ENCODE data around the gene OR2T29.
"Not testable (repeated sequence)": the region's sequence is repeated elsewhere in the genome, so short reads cannot be mapped to it uniquely, and the experiment has no call there.

OR2T29 gene

DNA sequence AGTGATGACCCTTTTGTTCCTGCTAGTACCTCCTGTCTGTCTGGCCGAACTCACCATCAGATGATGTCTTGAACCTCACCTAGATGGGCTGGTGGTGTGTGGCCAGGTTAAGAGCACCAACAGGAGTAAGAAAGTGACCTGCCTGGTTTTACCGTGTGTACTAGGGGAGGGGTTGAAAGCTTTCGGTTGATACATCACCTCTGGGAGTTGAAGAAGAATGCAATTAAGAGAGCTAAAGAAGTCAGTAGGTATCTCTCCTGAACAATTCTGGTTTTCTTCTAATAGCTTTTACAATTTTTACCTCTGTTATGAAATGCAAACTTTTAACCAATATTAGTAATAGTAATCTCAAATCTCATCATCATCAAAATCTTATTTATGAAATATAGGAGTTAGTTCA, at the start of gene OR2T29:
TSS of gene OR2T29 (minus strand) at position 101 of the 400 bp plus-strand sequence. CDS start 3,281 bp downstream, outside the sequence.
- not testable (repeated sequence) for DNase-seq

DNA sequence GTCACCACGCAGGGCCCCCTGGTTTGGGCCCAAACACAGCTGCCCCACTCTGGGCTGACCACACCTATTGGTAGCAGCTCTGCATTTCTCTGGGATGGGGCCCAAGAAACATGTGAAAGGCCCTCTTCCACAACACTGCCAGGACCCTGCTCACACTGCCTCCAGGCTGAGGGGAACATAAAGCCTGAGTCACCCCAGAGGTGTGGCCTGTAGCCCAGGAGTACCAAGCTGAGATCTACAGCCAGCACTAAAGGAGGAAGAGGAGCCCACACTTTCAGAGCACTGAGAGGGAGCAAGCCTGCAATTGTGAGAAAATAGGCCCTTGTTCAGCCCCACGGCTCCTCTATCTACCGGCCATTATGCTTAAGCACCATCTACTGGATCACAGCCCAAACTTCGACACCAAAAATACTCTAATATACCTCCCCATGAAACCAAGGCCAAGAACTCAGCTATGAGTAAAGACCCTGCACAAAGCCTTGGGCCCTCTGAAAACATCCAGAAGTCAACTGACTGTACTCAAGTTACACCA, 49.4 kb upstream of the OR2T29 start:
- no peak for DNase-seq

- no peak for DNase-seq
Observed at GRCh38 chr1:248610301-248610700, 47.7 kb upstream of the OR2T29 start.

DNA sequence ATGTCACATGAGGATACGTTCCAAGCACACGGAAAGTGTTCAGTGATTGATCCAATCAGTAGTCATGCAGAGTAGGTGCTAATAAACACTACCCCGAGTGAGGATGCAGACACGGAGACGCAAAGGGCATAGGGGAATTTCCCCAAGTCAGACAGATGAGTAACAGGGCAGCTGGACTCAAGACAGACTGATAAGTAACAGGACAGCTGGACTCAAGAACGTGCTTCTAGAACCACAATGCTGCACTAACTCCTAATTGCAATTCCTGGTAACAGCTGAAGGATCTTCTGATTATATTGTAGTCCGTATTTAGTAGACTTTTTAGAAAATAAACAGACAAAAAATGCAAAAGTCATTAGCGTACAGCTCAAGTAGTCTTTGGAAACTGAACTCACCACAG, 36.8 kb upstream of the OR2T29 start:
- no peak for DNase-seq

DNA sequence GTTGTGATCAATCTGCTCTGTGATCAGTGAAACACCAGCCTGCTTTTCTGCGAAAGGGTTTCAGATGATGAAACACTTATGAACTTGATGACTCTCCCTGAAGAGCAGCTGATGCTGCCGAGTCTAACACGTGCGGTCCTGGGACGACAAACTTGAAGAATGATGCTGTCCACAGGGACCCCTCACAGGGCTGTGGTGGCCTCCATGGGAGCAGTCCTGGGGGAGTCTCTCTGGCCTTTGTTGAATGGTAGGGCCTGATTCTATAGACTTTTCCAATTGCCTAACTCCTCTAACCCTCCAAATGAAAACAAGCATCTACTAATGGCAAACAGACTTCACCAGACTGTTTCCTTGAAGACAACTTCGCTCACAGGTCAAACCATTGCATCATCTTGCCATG, 35.0 kb upstream of the OR2T29 start, which contains the start of gene OR2T10:
TSS of gene OR2T10 (minus strand) at position 112 of the 400 bp plus-strand sequence. CDS start 3,932 bp downstream, outside the sequence.
- DNase-seq: no peak

GRCh38 chr1:248596615-248597014, 34.0 kb upstream of the OR2T29 start:
- DNase-seq: no peak

- no peak for DNase-seq
Observed at GRCh38 chr1:248593226-248593625, 30.7 kb upstream of the OR2T29 start.

DNA sequence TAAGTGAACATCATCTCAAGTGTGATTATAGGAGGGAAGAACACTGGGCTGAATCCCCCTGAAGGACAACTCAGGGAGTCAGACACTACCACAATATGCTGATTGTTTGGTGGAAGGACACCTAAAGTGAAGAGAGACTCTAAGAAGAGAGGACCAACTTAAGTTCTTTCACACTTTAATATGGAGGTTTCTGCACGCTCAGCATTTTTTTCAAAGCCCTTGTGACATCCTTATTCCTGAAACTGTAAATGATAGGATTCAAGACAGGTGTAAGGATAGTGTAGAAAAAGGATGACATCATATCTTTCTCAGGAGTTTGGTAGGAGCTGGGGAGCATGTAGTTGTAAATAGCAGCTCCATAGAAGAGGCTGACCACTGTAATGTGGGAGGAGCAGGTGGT, 30.1 kb upstream of the OR2T29 start:
- no peak for DNase-seq

DNA sequence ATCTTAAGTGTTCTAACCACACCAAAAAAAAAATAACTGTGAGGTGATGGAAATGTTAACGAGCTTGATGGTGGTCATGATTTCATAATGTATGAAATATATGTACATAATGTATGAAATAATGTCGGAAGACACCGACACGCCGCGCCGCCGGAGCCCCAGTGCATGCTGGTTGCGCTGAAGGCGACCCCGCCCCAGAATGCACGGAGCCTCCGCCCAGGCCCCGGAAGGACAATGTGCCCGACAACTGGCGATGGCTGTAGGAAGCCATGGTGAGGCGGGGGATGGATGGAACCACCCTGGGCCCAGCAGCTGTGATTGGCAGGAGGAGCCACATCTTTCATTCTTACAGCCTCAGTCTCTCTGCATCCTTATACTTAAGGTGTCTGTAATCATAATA, 27.5 kb upstream of the OR2T29 start:
- DNase-seq: no peak

GRCh38 chr1:248589334-248589733, 26.8 kb upstream of the OR2T29 start:
- DNase-seq: no peak

DNA sequence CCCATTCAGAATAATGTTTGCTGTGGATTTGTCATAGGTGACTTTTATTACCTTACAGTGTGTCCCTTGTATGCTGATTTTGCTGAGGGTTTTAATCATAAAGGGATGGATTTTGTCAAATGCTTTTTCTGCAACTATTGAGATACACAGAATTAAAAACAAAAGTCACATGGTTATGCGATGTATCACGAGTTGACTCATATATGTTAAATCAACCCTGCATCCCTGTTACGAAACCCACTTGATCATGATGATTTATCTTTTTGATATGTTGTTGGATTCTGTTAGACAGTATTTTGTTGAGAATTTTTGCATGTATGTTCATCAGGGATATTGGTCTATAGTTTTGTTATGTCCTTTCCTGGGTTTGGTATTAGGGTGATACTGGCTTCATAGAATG, 22.7 kb upstream of the OR2T29 start:
- DNase-seq: no peak

DNA sequence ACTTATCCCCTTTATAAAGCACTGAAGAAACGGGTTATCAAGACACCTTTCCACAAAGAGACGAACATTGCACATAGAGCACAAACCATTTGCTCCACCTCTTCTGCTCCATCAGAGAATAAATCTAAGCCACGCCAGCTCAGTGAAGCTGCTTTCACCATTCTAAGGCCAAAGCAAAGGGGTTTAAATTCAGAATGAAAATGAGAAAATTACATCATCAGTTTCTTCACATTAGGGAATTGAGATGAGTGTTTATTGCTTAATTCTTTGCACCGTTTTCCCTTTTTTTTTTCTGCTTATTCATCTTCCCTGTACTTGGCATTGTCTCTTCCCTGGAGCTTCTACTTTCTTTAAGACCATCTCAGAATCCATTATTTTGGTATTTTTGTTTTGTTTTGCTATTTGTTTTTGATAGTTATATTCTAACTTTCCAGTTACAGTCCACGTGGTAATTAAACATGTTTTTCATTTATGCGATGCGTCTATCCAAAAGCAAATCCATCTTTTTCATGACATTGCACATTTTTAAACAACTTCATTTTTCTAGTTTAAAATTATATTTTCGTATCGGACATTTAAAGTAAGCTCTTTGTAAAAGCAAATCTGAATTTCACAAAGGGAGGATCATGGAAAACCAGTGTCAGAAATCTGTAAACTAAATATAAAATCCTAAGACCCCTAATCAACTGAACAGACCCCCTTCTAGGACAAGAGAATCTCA, 13.8 kb upstream of the OR2T29 start:
- no peak for DNase-seq

GRCh38 chr1:248574657-248575056, 12.1 kb upstream of the OR2T29 start, which contains the start of gene OR2T34:
OR2T34 (minus strand) TSS chr1:248574757; CDS start chr1:248574757, 0 bp downstream.
- not testable (repeated sequence) for DNase-seq

GRCh38 chr1:248573856-248574255, 11.3 kb upstream of the OR2T29 start:
- not testable (repeated sequence) for DNase-seq

DNA sequence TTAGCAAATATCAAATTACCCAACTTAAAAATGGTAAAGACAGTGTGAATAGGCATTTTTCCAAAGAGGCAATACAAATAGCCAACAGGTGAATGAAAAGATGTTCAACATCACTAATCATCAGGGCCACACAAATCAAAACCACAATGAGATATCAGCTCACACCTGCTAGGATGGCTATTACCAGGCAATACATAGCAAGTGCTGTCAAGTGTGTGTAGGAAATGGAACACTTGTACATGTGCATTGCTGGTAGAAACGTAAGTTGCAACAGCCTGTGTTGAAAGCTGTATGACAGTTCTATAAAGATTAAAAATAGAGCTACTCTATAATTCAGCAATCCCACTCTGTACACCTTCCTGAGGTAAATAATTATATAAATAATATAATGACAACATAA, 9.5 kb upstream of the OR2T29 start:
- DNase-seq: not testable (repeated sequence)

DNA sequence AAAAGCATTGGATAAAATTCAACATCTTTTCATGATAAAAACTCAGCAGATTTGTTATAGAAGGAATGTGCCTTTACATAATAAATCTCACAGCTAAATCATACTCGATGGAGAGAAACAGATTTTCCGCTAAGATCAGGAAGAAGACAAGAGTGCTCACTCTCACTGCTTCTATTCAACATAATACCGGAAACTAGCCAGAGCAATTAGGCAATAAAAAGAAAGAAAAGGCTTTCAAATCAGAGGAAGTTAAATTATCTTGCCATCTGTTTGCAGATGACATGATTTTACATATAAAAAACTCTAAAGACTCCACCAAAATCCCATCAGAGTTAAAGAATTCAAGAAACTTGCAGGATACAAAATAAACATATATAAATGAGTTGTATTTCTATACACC, 8.2 kb upstream of the OR2T29 start:
- DNase-seq: not testable (repeated sequence)

- DNase-seq: not testable (repeated sequence)
Observed at GRCh38 chr1:248569049-248569448, 6.5 kb upstream of the OR2T29 start.

GRCh38 chr1:248565530-248566373, 3.2 kb upstream of the OR2T29 start:
- not testable (repeated sequence) for DNase-seq

DNA sequence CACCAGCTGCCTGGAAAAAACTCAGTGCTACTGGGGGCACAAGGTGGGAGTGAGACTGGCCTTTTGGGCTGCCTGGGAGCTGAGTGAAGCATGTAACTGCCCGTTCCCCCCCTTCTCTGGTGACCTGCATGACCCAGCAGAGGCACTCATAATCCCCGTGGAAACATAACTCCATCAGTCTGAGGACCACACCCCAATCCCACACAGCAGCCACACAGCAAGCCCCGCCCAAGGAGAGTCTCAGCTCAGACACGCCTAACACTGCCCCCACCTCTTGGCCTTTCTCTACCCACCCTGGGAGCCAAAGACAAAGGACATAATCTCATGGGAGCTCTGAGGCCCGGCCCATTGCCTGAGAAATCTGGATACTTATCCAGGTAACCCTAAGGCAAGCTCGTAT, 11.5 kb downstream of the OR2T29 start:
- DNase-seq: not testable (repeated sequence)

GRCh38 chr1:248547383-248547782, 15.2 kb downstream of the OR2T29 start:
- DNase-seq: not testable (repeated sequence)

- not testable (repeated sequence) for DNase-seq
Observed at GRCh38 chr1:248537449-248537848, 25.1 kb downstream of the OR2T29 start.

DNA sequence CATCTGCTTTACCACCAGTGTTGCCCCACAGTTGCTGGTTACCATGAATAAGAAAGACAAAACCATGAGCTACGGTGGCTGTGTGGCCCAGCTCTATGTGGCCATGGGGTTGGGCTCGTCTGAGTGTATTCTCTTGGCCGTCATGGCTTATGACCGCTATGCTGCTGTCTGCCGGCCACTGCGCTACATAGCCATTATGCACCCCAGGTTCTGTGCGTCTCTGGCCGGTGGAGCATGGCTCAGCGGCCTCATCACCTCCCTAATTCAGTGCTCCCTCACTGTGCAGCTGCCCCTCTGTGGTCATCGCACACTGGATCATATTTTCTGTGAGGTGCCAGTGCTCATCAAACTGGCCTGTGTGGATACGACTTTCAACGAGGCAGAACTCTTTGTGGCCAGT, 40.7 kb downstream of the OR2T29 start:
- DNase-seq: no peak

- DNase-seq: not testable (repeated sequence)
Observed at GRCh38 chr1:248510217-248510616, 52.4 kb downstream of the OR2T29 start.
